Renal cortex interstitium (tissue), 11 donors: Measurements from ENCODE around the gene PHRF1. TPM values are rescaled to one million over a fixed set of nuclear protein-coding genes. Genes with fewer than 3 reads are reported as not detected.

Experiments
- DNase-seq, 11 donors: peaks; one replicate each; pipeline ENCODE4 v3.0.0-alpha.2; 2013; ENCODE audit warnings: low read depth in 9 of 11, low spot score in 4 of 11; ENCODE audit errors: extremely low read depth in 1 of 11
- polyA plus RNA-seq, 3 donors: library from polyadenylated mRNA; unstranded; fragments of 120-200 nt; gene quantifications; one replicate each; pipeline ENCODE4 v1.2.1, GENCODE V29; 2013; ENCODE audit not compliant: insufficient read length in 3 of 3

Gene PHRF1
- polyA plus RNA-seq, 3 donors: 18.6 to 27.7 (median 27.0) TPM

GRCh38 chr11:657691-658126 lies 81.4 kb downstream of the PHRF1 start:
- no peak for DNase-seq

GRCh38 chr11:659532-660085 lies 83.3 kb downstream of the PHRF1 start:
- DNase-seq: no peak

GRCh38 chr11:660281-660680 lies 84.0 kb downstream of the PHRF1 start:
- no peak for DNase-seq

- DNase-seq: no peak
These were observed 84.6 kb downstream of the PHRF1 start for GRCh38 chr11:660681-661444.

Other genes with a start within 250 kb of the PHRF1 start
- gene B4GALNT4, start 207.0 kb upstream of the PHRF1 start, polyA plus RNA-seq: 10 to 100 TPM; 64.8 to 99.5 (median 72.8) TPM
- 1 to 10 TPM; 3.4 to 5.1 (median 4.6) TPM for gene PKP3, start 182.3 kb upstream of the PHRF1 start, polyA plus RNA-seq
- 10 to 100 TPM; 31.7 to 58.1 (median 56.9) TPM for gene SIGIRR, start 161.5 kb upstream of the PHRF1 start, polyA plus RNA-seq
- 10 to 100 TPM in 2 of 3 donors, 1 to 10 TPM in 1; 9.2 to 18.1 (median 10.3) TPM for gene ANO9, start 134.5 kb upstream of the PHRF1 start, polyA plus RNA-seq
- gene PTDSS2, start 126.2 kb upstream of the PHRF1 start, polyA plus RNA-seq: 10 to 100 TPM; 30.6 to 40.8 (median 35.9) TPM
- 10 to 100 TPM; 67.3 to 98.3 (median 98.2) TPM for gene RNH1, start 69.2 kb upstream of the PHRF1 start, polyA plus RNA-seq
- gene HRAS, start 40.9 kb upstream of the PHRF1 start, polyA plus RNA-seq: 10 to 100 TPM; 39.3 to 52.1 (median 50.3) TPM
- gene LRRC56, start 38.9 kb upstream of the PHRF1 start, polyA plus RNA-seq: 1 to 10 TPM; 2.9 to 6.0 (median 4.3) TPM
- gene LMNTD2, start 15.7 kb upstream of the PHRF1 start, polyA plus RNA-seq: 1 to 10 TPM; 3.3 to 5.7 (median 4.9) TPM
- 10 to 100 TPM; 28.2 to 63.4 (median 54.4) TPM for gene RASSF7, start 15.5 kb upstream of the PHRF1 start, polyA plus RNA-seq
- 10 to 100 TPM in 2 of 3 donors, 1 to 10 TPM in 1; 6.4 to 12.8 (median 10.1) TPM for gene IRF7, start 39.5 kb downstream of the PHRF1 start, polyA plus RNA-seq
- 10 to 100 TPM; 40.3 to 65.3 (median 40.7) TPM for gene CDHR5, start 48.5 kb downstream of the PHRF1 start, polyA plus RNA-seq
- gene SCT, start 50.7 kb downstream of the PHRF1 start, polyA plus RNA-seq: 1 to 10 TPM in 2 of 3 donors, under 1 TPM in 1; 0.93 to 2.8 (median 2.0) TPM
- gene DRD4, start 60.8 kb downstream of the PHRF1 start, polyA plus RNA-seq: 1 to 10 TPM; 2.0 to 7.5 (median 4.0) TPM
- 10 to 100 TPM; 44.0 to 58.7 (median 57.1) TPM for gene DEAF1, start 118.8 kb downstream of the PHRF1 start, polyA plus RNA-seq
- 10 to 100 TPM; 40.4 to 66.1 (median 43.3) TPM for gene TMEM80, start 119.3 kb downstream of the PHRF1 start, polyA plus RNA-seq
- gene EPS8L2, start 129.8 kb downstream of the PHRF1 start, polyA plus RNA-seq: 100 to 1,000 TPM; 103 to 181 (median 129) TPM
- 100 to 1,000 TPM; 115 to 135 (median 130) TPM for gene TALDO1, start 171.0 kb downstream of the PHRF1 start, polyA plus RNA-seq
- gene GATD1, start 201.0 kb downstream of the PHRF1 start, polyA plus RNA-seq: 100 to 1,000 TPM in 1 of 3 donors, 10 to 100 TPM in 2; 53.7 to 103 (median 88.2) TPM
- gene CEND1, start 213.6 kb downstream of the PHRF1 start, polyA plus RNA-seq: under 1 TPM; 0.37 to 0.70 (median 0.67) TPM
- gene SLC25A22, start 221.8 kb downstream of the PHRF1 start, polyA plus RNA-seq: 10 to 100 TPM; 12.2 to 21.7 (median 18.9) TPM
- 10 to 100 TPM in 1 of 3 donors, 1 to 10 TPM in 2; 6.3 to 13.4 (median 9.6) TPM for gene PIDD1, start 228.8 kb downstream of the PHRF1 start, polyA plus RNA-seq
- gene RPLP2, start 233.5 kb downstream of the PHRF1 start, polyA plus RNA-seq: 1,000 to 10,000 TPM in 2 of 3 donors, 100 to 1,000 TPM in 1; 848 to 1,190 (median 1,139) TPM
- 10 to 100 TPM; 42.6 to 85.5 (median 65.5) TPM for gene PNPLA2, start 242.4 kb downstream of the PHRF1 start, polyA plus RNA-seq